GM12878 (cell line): ENCODE data around the gene CCDC14. TPM values are rescaled to one million over a fixed set of nuclear protein-coding genes. Genes with fewer than 3 reads are reported as not detected.

Experiments
- ATAC-seq: fragments of 200-7000 bp; cut with Tn5 transposase; 3 replicates; pipeline ENCODE4 v1.9.1; 2020; ENCODE audit warnings: mild to moderate bottlenecking, moderate library complexity
- BruUV-seq: library from RNA; stranded (reverse); fragments of 400-500 nt; replicated peaks from 2 replicates; lab custom pipeline; 2021; lab: Mats Ljungman, UMichigan
- CTCF ChIA-PET: fragments of 300-600 bp; sonication (Branson Sonifier 250); formaldehyde crosslinking; extraction: SDS; loops from one replicate; lab custom pipeline; 2021; ENCODE audit warnings: inconsistent platforms; lab: Yijun Ruan, JAX
- POLR2A ChIA-PET: fragments of 350-600 bp; formaldehyde crosslinking; extraction: SDS; loops from one replicate; lab custom pipeline; 2021; ENCODE audit warnings: inconsistent platforms; lab: Charles Lee
- RAD21 ChIA-PET: fragments of 300-600 bp; sonication (Branson Sonifier 250); formaldehyde crosslinking; loops from one replicate; lab custom pipeline; 2023; ENCODE audit warnings: antibody characterized with exemption; ENCODE audit not compliant: unreplicated experiment; lab: Charles Lee
- SMC1A ChIA-PET: fragments of 300-600 bp; sonication (Branson Sonifier 250); formaldehyde crosslinking; loops from one replicate; lab custom pipeline; 2023; ENCODE audit not compliant: unreplicated experiment, uncharacterized antibody; lab: Charles Lee
- DNase-seq: peaks from one replicate; pipeline ENCODE4 v3.0.0-alpha.2; 2011; ENCODE audit warnings: low read depth, low spot score
- FAIRE-seq: peaks from 3 replicates; lab custom pipeline; 2011; peaks lifted over from hg19 to GRCh38; lab: Jason Lieb, UNC
- H2AFZ ChIP-seq: 2 replicates; pipeline ENCODE4 v1.6.0; 2011; ENCODE audit warnings: low read depth, low read length, control low read depth; ENCODE audit not compliant: control insufficient read depth
- H3K27ac ChIP-seq: 2 replicates; pipeline ENCODE4 v1.5.1; 2011; ENCODE audit warnings: control low read depth; ENCODE audit not compliant: control insufficient read depth, insufficient read depth
- H3K27me3 ChIP-seq, 2 experiments: replicated peaks in 1 of 2; 2 replicates each; pipeline versions ENCODE4 v1.6.0 to v1.6.1; 2011; ENCODE audit warnings: low read length in 1 of 2; ENCODE audit not compliant: control insufficient read depth in 2 of 2, insufficient read depth in 2 of 2
- H3K36me3 ChIP-seq, 2 experiments: 2 replicates each; pipeline ENCODE4 v1.5.1; 2011; ENCODE audit warnings: low read length in 1 of 2; ENCODE audit not compliant: control insufficient read depth in 2 of 2, insufficient read depth in 2 of 2
- H3K4me1 ChIP-seq: 2 replicates; pipeline ENCODE4 v1.6.1; 2011; ENCODE audit warnings: mild to moderate bottlenecking, low read length, moderate library complexity, mixed read lengths; ENCODE audit not compliant: control insufficient read depth, insufficient read depth
- H3K4me2 ChIP-seq: 2 replicates; pipeline ENCODE4 v1.6.0; 2011; ENCODE audit warnings: control low read depth; ENCODE audit not compliant: control insufficient read depth, insufficient read depth
- H3K4me3 ChIP-seq: fragments of 200-600 bp; sonication (generic); 2 replicates; pipeline ENCODE4 v1.5.1; 2016
- H3K79me2 ChIP-seq: 2 replicates; pipeline ENCODE4 v1.6.0; 2011; ENCODE audit warnings: low read length; ENCODE audit not compliant: control insufficient read depth, insufficient read depth
- H3K9ac ChIP-seq: 2 replicates; pipeline ENCODE4 v1.8.0; 2011; ENCODE audit warnings: low read length, control low read depth, mixed read lengths; ENCODE audit not compliant: control insufficient read depth, insufficient read depth
- H3K9me3 ChIP-seq: replicated peaks from 3 replicates; pipeline ENCODE4 v1.5.1; 2011; ENCODE audit warnings: mild to moderate bottlenecking, low read length; ENCODE audit not compliant: control insufficient read depth, insufficient read depth
- H4K20me1 ChIP-seq: 2 replicates; pipeline ENCODE4 v1.6.0; 2011; ENCODE audit not compliant: control insufficient read depth, insufficient read depth
- CREM ChIP-seq: IDR thresholded peaks from 2 replicates; pipeline ENCODE4 v1.6.1; 2014; ENCODE audit warnings: antibody characterized with exemption, low read depth
- GATAD2B ChIP-seq: fragments of 450-650 bp; conservative IDR thresholded peaks from 2 replicates; pipeline ENCODE4 v1.6.1; 2017; ENCODE audit warnings: low read depth, mild to moderate bottlenecking, moderate library complexity
- HDAC2 ChIP-seq: fragments of 200-600 bp; sonication (generic); IDR thresholded peaks from 2 replicates; pipeline ENCODE4 v1.6.1; 2017
- IKZF2 ChIP-seq, 2 experiments: fragments of 450-650 bp; IDR thresholded peaks; 2 replicates each; pipeline ENCODE4 v1.6.1; 2017; ENCODE audit warnings: mild to moderate bottlenecking in 2 of 2, moderate library complexity in 2 of 2
- MTA2 ChIP-seq: fragments of 450-650 bp; IDR thresholded peaks from 2 replicates; pipeline ENCODE4 v1.6.1; 2016; ENCODE audit warnings: low read depth, mild to moderate bottlenecking, moderate library complexity
- PAX5 ChIP-seq: IDR thresholded peaks from 2 replicates; pipeline ENCODE4 v1.6.1; 2011; ENCODE audit warnings: low read depth, low read length, borderline replicate concordance
- PAX8 ChIP-seq: fragments of 450-650 bp; IDR thresholded peaks from 2 replicates; pipeline ENCODE4 v1.6.1; 2017; ENCODE audit warnings: mild to moderate bottlenecking, moderate library complexity
- SRF ChIP-seq, 2 experiments: IDR thresholded peaks; 2 replicates each; pipeline ENCODE4 v1.6.1; 2011; ENCODE audit warnings: low read depth in 2 of 2, low read length in 2 of 2, mild to moderate bottlenecking in 1 of 2, moderate library complexity in 1 of 2
- STAT3 ChIP-seq: IDR thresholded peaks from 2 replicates; pipeline ENCODE4 v1.6.1; 2011; ENCODE audit warnings: low read depth, low read length, improper control_type of control experiment
- WRNIP1 ChIP-seq: IDR thresholded peaks from 2 replicates; pipeline ENCODE4 v1.6.1; 2011; ENCODE audit warnings: low read depth, low read length, improper control_type of control experiment, borderline replicate concordance
- YBX1 ChIP-seq: fragments of 450-650 bp; IDR thresholded peaks from 2 replicates; pipeline ENCODE4 v1.6.1; 2016; ENCODE audit warnings: antibody characterized with exemption
- in situ Hi-C: fragments of 300-500 bp; cut with MboI; formaldehyde crosslinking; loops from 9 replicates; pipeline ENCODE4 v1.14.3; 2018; ENCODE audit warnings: mixed read lengths
- intact Hi-C: fragments of 100-400 bp; cut with micrococcal nuclease; formaldehyde crosslinking; loops from one replicate; pipeline ENCODE4 v1.14.2; 2022; ENCODE audit not compliant: unreplicated experiment
- polyA plus RNA-seq, 11 experiments: library from polyadenylated mRNA; depleted of rRNA in 4 of 11; unstranded in 6 of 11; stranded (reverse) in 5 of 11; fragments of >200 nt; fragmentation: Nextera tagmentation in 4 of 11; fragmentation: Illumina TruSeq in 1 of 11; extraction: Ambion mirVana in 4 of 11; extraction: Trizol in 1 of 11; gene quantifications; 1 replicate in 1 of 11; 2 replicates in 10 of 11; pipeline versions ENCODE4 v1.2.1 to v1.2.3, GENCODE V29; 2011 to 2016; ENCODE audit warnings: inconsistent platforms in 2 of 11, missing spikeins in 2 of 11, low read depth in 1 of 11
- total RNA-seq, 4 experiments: library from RNA; depleted of rRNA in 3 of 4; stranded (reverse); fragments of >200 nt in 3 of 4; fragmentation: Illumina TruSeq in 1 of 4; extraction: Trizol in 1 of 4; gene quantifications; 2 replicates each; pipeline versions ENCODE4 v1.2.1 to v1.2.3, GENCODE V29; 2013 to 2021
- TF ChIP-seq, protein P1 (sequence below): fragments of 450-650 bp; IDR thresholded peaks from 2 replicates; pipeline ENCODE4 v1.6.1; 2017; ENCODE audit warnings: antibody characterized with exemption, mild to moderate bottlenecking, moderate library complexity
- TF ChIP-seq, protein P2 (sequence below): fragments of 450-650 bp; IDR thresholded peaks from 2 replicates; pipeline ENCODE4 v1.6.1; 2017; ENCODE audit warnings: low read depth, mild to moderate bottlenecking, moderate library complexity
- TF ChIP-seq, protein P3 (sequence below): fragments of 450-650 bp; IDR thresholded peaks from 2 replicates; pipeline ENCODE4 v1.6.1; 2018; ENCODE audit warnings: mild to moderate bottlenecking, low read depth, moderate library complexity; ENCODE audit not compliant: partially characterized antibody
- TF ChIP-seq, protein P4 (sequence below): fragments of 450-650 bp; IDR thresholded peaks from 2 replicates; pipeline ENCODE4 v1.6.1; 2017; ENCODE audit warnings: mild to moderate bottlenecking, moderate library complexity

CCDC14 gene
- total and polyA plus RNA-seq, 10 of the 15 experiments (the other 5 are each of a cell fraction or from before 2014, with no cell fraction given), result 15.9 to 104 (median 43.0) TPM

DNA sequence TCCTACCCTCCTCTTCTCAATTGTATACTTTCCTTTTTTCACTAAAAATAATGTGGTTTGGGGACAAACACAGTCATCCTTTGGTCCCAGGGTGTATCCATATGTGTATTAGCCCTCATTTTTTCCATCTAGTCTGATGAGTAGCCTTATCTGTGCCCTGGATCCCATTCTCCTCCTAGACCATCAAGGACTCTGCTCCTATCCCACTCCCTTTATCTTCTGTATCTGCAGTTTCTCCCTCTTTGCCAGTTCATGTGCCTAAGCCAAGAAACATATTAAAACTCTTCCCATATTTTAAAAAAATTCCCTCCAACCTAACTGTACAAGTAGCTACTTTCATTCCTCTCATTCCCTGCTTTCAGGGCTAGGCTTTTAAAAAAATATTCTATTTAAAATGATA, 25.2 kb downstream of the CCDC14 start:
- no peak overlapping the region for H3K9ac ChIP-seq
- H4K20me1 ChIP-seq, result no peaks in the 10 kb centered on the region
- BruUV-seq, result no TSS peak
- no peaks in the 10 kb centered on the region; a peak in 1 of 4 replicates for H3K36me3 ChIP-seq
- H3K27ac ChIP-seq, result no peak overlapping the region
- RAD21 ChIA-PET, result no interaction called here
- no peak overlapping the region for H2AFZ ChIP-seq
- POLR2A ChIA-PET, result no interaction called here
- no peaks in the 10 kb centered on the region for H3K9me3 ChIP-seq
- FAIRE-seq (no peak), DNase-seq (no peak), ATAC-seq (no peak)
- SMC1A ChIA-PET, result interaction anchor here (1.1 kb wide), 1 partner anchor 11 kb away, joined by 4 read pairs; no protein-coding TSS in a partner anchor
- H3K4me2 ChIP-seq, result no peak overlapping the region
- H3K79me2 ChIP-seq, result no peaks in the 10 kb centered on the region
- intact Hi-C loops (no loop called here), in situ Hi-C loops (no loop called here)
- CTCF ChIA-PET, result no interaction called here
- H3K27me3 ChIP-seq, result no peaks in the 10 kb centered on the region
- H3K4me3 ChIP-seq, result no peak overlapping the region
- no peaks in the 10 kb centered on the region for H3K4me1 ChIP-seq
- no peak for TF ChIP-seq PAX8
- TF ChIP-seq IKZF2 (IDR thresholded peaks at IDR 0.05), result no peak
- TF ChIP-seq, protein P1, sequence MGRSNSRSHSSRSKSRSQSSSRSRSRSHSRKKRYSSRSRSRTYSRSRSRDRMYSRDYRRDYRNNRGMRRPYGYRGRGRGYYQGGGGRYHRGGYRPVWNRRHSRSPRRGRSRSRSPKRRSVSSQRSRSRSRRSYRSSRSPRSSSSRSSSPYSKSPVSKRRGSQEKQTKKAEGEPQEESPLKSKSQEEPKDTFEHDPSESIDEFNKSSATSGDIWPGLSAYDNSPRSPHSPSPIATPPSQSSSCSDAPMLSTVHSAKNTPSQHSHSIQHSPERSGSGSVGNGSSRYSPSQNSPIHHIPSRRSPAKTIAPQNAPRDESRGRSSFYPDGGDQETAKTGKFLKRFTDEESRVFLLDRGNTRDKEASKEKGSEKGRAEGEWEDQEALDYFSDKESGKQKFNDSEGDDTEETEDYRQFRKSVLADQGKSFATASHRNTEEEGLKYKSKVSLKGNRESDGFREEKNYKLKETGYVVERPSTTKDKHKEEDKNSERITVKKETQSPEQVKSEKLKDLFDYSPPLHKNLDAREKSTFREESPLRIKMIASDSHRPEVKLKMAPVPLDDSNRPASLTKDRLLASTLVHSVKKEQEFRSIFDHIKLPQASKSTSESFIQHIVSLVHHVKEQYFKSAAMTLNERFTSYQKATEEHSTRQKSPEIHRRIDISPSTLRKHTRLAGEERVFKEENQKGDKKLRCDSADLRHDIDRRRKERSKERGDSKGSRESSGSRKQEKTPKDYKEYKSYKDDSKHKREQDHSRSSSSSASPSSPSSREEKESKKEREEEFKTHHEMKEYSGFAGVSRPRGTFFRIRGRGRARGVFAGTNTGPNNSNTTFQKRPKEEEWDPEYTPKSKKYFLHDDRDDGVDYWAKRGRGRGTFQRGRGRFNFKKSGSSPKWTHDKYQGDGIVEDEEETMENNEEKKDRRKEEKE, result no peak
- TF ChIP-seq PAX5, result no peak
- TF ChIP-seq GATAD2B, result no peak
- TF ChIP-seq, protein P2, sequence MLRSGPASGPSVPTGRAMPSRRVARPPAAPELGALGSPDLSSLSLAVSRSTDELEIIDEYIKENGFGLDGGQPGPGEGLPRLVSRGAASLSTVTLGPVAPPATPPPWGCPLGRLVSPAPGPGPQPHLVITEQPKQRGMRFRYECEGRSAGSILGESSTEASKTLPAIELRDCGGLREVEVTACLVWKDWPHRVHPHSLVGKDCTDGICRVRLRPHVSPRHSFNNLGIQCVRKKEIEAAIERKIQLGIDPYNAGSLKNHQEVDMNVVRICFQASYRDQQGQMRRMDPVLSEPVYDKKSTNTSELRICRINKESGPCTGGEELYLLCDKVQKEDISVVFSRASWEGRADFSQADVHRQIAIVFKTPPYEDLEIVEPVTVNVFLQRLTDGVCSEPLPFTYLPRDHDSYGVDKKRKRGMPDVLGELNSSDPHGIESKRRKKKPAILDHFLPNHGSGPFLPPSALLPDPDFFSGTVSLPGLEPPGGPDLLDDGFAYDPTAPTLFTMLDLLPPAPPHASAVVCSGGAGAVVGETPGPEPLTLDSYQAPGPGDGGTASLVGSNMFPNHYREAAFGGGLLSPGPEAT, result no peak
- TF ChIP-seq WRNIP1, result no peak
- TF ChIP-seq, protein P3, sequence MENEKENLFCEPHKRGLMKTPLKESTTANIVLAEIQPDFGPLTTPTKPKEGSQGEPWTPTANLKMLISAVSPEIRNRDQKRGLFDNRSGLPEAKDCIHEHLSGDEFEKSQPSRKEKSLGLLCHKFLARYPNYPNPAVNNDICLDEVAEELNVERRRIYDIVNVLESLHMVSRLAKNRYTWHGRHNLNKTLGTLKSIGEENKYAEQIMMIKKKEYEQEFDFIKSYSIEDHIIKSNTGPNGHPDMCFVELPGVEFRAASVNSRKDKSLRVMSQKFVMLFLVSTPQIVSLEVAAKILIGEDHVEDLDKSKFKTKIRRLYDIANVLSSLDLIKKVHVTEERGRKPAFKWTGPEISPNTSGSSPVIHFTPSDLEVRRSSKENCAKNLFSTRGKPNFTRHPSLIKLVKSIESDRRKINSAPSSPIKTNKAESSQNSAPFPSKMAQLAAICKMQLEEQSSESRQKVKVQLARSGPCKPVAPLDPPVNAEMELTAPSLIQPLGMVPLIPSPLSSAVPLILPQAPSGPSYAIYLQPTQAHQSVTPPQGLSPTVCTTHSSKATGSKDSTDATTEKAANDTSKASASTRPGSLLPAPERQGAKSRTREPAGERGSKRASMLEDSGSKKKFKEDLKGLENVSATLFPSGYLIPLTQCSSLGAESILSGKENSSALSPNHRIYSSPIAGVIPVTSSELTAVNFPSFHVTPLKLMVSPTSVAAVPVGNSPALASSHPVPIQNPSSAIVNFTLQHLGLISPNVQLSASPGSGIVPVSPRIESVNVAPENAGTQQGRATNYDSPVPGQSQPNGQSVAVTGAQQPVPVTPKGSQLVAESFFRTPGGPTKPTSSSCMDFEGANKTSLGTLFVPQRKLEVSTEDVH, result no peak
- TF ChIP-seq CREM, result no peak
- no peak for TF ChIP-seq YBX1
- TF ChIP-seq, protein P4, sequence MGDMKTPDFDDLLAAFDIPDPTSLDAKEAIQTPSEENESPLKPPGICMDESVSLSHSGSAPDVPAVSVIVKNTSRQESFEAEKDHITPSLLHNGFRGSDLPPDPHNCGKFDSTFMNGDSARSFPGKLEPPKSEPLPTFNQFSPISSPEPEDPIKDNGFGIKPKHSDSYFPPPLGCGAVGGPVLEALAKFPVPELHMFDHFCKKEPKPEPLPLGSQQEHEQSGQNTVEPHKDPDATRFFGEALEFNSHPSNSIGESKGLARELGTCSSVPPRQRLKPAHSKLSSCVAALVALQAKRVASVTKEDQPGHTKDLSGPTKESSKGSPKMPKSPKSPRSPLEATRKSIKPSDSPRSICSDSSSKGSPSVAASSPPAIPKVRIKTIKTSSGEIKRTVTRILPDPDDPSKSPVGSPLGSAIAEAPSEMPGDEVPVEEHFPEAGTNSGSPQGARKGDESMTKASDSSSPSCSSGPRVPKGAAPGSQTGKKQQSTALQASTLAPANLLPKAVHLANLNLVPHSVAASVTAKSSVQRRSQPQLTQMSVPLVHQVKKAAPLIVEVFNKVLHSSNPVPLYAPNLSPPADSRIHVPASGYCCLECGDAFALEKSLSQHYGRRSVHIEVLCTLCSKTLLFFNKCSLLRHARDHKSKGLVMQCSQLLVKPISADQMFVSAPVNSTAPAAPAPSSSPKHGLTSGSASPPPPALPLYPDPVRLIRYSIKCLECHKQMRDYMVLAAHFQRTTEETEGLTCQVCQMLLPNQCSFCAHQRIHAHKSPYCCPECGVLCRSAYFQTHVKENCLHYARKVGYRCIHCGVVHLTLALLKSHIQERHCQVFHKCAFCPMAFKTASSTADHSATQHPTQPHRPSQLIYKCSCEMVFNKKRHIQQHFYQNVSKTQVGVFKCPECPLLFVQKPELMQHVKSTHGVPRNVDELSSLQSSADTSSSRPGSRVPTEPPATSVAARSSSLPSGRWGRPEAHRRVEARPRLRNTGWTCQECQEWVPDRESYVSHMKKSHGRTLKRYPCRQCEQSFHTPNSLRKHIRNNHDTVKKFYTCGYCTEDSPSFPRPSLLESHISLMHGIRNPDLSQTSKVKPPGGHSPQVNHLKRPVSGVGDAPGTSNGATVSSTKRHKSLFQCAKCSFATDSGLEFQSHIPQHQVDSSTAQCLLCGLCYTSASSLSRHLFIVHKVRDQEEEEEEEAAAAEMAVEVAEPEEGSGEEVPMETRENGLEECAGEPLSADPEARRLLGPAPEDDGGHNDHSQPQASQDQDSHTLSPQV, result no peak
- TF ChIP-seq STAT3, result no peak
- TF ChIP-seq HDAC2, result no peak
- TF ChIP-seq SRF (IDR thresholded peaks at IDR 0.05; ENCODE audit: low read depth in 2 of 2, low read length in 2 of 2), result no peak
- no peak for TF ChIP-seq MTA2
